T-helper 2 cell treated with Interferon-gamma antibody and Interleukin-4, amounts not matched to agents 5 μg/mL and 100 μg/mL, for 36 hours (primary cell): ENCODE results near the gene TMEM181.
A peak's percentile ranks its signal among the peaks of the same experiment; 100 is the strongest.
"Not testable (repeated sequence)": the region's sequence is repeated elsewhere in the genome, so short reads cannot be mapped to it uniquely, and the experiment has no call there.

Experiments
- DNase-seq: peaks from one replicate; pipeline ENCODE4 v3.0.0; 2021; ENCODE audit warnings: low spot score
- H3K27ac Mint-ChIP-seq: one replicate; pipeline ENCODE4 v1.8.0; 2021; ENCODE audit warnings: mild to moderate bottlenecking, mixed read lengths
- H3K27me3 Mint-ChIP-seq: one replicate; pipeline ENCODE4 v1.8.0; 2021; ENCODE audit warnings: low read depth, mixed read lengths
- H3K36me3 Mint-ChIP-seq: one replicate; pipeline ENCODE4 v1.8.0; 2021; ENCODE audit warnings: low read depth, mixed read lengths
- H3K4me1 Mint-ChIP-seq: one replicate; pipeline ENCODE4 v1.8.0; 2021; ENCODE audit warnings: low read depth, mixed read lengths
- H3K4me3 Mint-ChIP-seq: one replicate; pipeline ENCODE4 v1.8.0; 2022; ENCODE audit warnings: mild to moderate bottlenecking, moderate library complexity, mixed read lengths
- H3K9me3 Mint-ChIP-seq: one replicate; pipeline ENCODE4 v1.8.0; 2021; ENCODE audit warnings: mixed read lengths

TMEM181 gene

GRCh38 chr6:158524311-158524710 lies 35.6 kb upstream of the TMEM181 start:
- Mint-ChIP-seq H3K27me3 (peaks cover 47% of the 10 kb centered on the region), H3K9me3 (peaks cover 6% of the 10 kb centered on the region)

GRCh38 chr6:158527858-158528257 lies 32.0 kb upstream of the TMEM181 start:
- H3K36me3 Mint-ChIP-seq: not testable (repeated sequence)

More at GRCh38 chr6:158524311-158524710, 35.6 kb upstream of the TMEM181 start:
- DNase-seq: no peak
- Mint-ChIP-seq H3K27ac (no peak overlapping the region), H3K4me3 (no peak overlapping the region), H3K36me3 (no peaks in the 10 kb centered on the region), H3K4me1 (no peaks in the 10 kb centered on the region)

GRCh38 chr6:158528826-158529225 lies 31.1 kb upstream of the TMEM181 start:
- Mint-ChIP-seq H3K27ac (no peak overlapping the region), H3K4me3 (no peak overlapping the region), H3K36me3 (no peaks in the 10 kb centered on the region), H3K4me1 (no peaks in the 10 kb centered on the region), H3K9me3 (peaks cover 6% of the 10 kb centered on the region), H3K27me3 (peaks cover 39% of the 10 kb centered on the region)
- no peak for DNase-seq

More at GRCh38 chr6:158527858-158528257, 32.0 kb upstream of the TMEM181 start:
- H3K27me3 Mint-ChIP-seq: peaks cover 44% of the 10 kb centered on the region
- DNase-seq, H3K4me3 Mint-ChIP-seq, H3K9me3 Mint-ChIP-seq, H3K4me1 Mint-ChIP-seq, H3K27ac Mint-ChIP-seq: not testable (repeated sequence)

- no peak for DNase-seq
- no peaks in the 10 kb centered on the region for H3K4me1 Mint-ChIP-seq
- peaks cover 41% of the 10 kb centered on the region for H3K27me3 Mint-ChIP-seq
- no peak overlapping the region for H3K27ac Mint-ChIP-seq
- H3K4me3 Mint-ChIP-seq: no peak overlapping the region
- no peaks in the 10 kb centered on the region for H3K36me3 Mint-ChIP-seq
- H3K9me3 Mint-ChIP-seq: peaks cover 6% of the 10 kb centered on the region
These were observed 30.3 kb upstream of the TMEM181 start for GRCh38 chr6:158529629-158530028.

GRCh38 chr6:158531566-158531965 lies 28.3 kb upstream of the TMEM181 start:
- peaks cover 33% of the 10 kb centered on the region for H3K27me3 Mint-ChIP-seq
- no peak overlapping the region for H3K4me3 Mint-ChIP-seq
- peaks cover 3% of the 10 kb centered on the region for H3K4me1 Mint-ChIP-seq
- no peak overlapping the region for H3K27ac Mint-ChIP-seq
- peaks cover 6% of the 10 kb centered on the region for H3K9me3 Mint-ChIP-seq
- no peaks in the 10 kb centered on the region for H3K36me3 Mint-ChIP-seq
- no peak for DNase-seq

- no peak for DNase-seq
- Mint-ChIP-seq H3K4me1 (peaks cover 3% of the 10 kb centered on the region), H3K36me3 (no peaks in the 10 kb centered on the region), H3K4me3 (no peak overlapping the region), H3K9me3 (peaks cover 6% of the 10 kb centered on the region), H3K27me3 (peaks cover 29% of the 10 kb centered on the region), H3K27ac (no peak overlapping the region)
These were observed 27.9 kb upstream of the TMEM181 start for GRCh38 chr6:158531970-158532369.

GRCh38 chr6:158536084-158536890 lies 23.6 kb upstream of the TMEM181 start:
- no peaks in the 10 kb centered on the region for H3K36me3 Mint-ChIP-seq
- H3K4me1 Mint-ChIP-seq: peaks cover 3% of the 10 kb centered on the region
- H3K4me3 Mint-ChIP-seq: peak overlapping the region; percentile 72
- H3K9me3 Mint-ChIP-seq: no peaks in the 10 kb centered on the region
- peaks cover 43% of the 10 kb centered on the region for H3K27me3 Mint-ChIP-seq
- H3K27ac Mint-ChIP-seq: no peak overlapping the region
- DNase-seq: peak; percentile 67

GRCh38 chr6:158536891-158537798 lies 22.7 kb upstream of the TMEM181 start:
- DNase-seq: peak; percentile 30
- peak overlapping the region; percentile 50 for H3K4me3 Mint-ChIP-seq
- no peaks in the 10 kb centered on the region for H3K9me3 Mint-ChIP-seq
- no peak overlapping the region for H3K27ac Mint-ChIP-seq
- peaks cover 3% of the 10 kb centered on the region for H3K4me1 Mint-ChIP-seq
- no peaks in the 10 kb centered on the region for H3K36me3 Mint-ChIP-seq
- H3K27me3 Mint-ChIP-seq: peaks cover 47% of the 10 kb centered on the region

- Mint-ChIP-seq H3K4me3 (no peak overlapping the region), H3K9me3 (no peaks in the 10 kb centered on the region), H3K36me3 (no peaks in the 10 kb centered on the region), H3K27ac (no peak overlapping the region), H3K27me3 (peaks cover 49% of the 10 kb centered on the region), H3K4me1 (peaks cover 3% of the 10 kb centered on the region)
- DNase-seq: no peak
These were observed 21.1 kb upstream of the TMEM181 start for GRCh38 chr6:158538741-158539140.

- peaks cover 3% of the 10 kb centered on the region for H3K4me1 Mint-ChIP-seq
- no peaks in the 10 kb centered on the region for H3K9me3 Mint-ChIP-seq
- H3K27me3 Mint-ChIP-seq: peaks cover 46% of the 10 kb centered on the region
- no peak overlapping the region for H3K27ac Mint-ChIP-seq
- H3K36me3 Mint-ChIP-seq: no peaks in the 10 kb centered on the region
- no peak overlapping the region for H3K4me3 Mint-ChIP-seq
- no peak for DNase-seq
These were observed 20.5 kb upstream of the TMEM181 start for GRCh38 chr6:158539413-158539812.

- H3K9me3 Mint-ChIP-seq: no peaks in the 10 kb centered on the region
- H3K27ac Mint-ChIP-seq: no peak overlapping the region
- no peak for DNase-seq
- no peak overlapping the region for H3K4me3 Mint-ChIP-seq
- peaks cover 3% of the 10 kb centered on the region for H3K4me1 Mint-ChIP-seq
- peaks cover 46% of the 10 kb centered on the region for H3K27me3 Mint-ChIP-seq
- H3K36me3 Mint-ChIP-seq: no peaks in the 10 kb centered on the region
These were observed 20.0 kb upstream of the TMEM181 start for GRCh38 chr6:158539881-158540280.

- Mint-ChIP-seq H3K27me3 (peaks cover 34% of the 10 kb centered on the region), H3K36me3 (no peaks in the 10 kb centered on the region), H3K27ac (no peak overlapping the region), H3K4me1 (no peaks in the 10 kb centered on the region), H3K9me3 (no peaks in the 10 kb centered on the region), H3K4me3 (no peak overlapping the region)
- DNase-seq: no peak
These were observed 16.2 kb upstream of the TMEM181 start for GRCh38 chr6:158543606-158544185.

GRCh38 chr6:158544428-158544827 lies 15.5 kb upstream of the TMEM181 start:
- Mint-ChIP-seq H3K27me3 (peaks cover 27% of the 10 kb centered on the region), H3K36me3 (no peaks in the 10 kb centered on the region), H3K4me1 (no peaks in the 10 kb centered on the region), H3K9me3 (no peaks in the 10 kb centered on the region), H3K4me3 (no peak overlapping the region), H3K27ac (no peak overlapping the region)
- DNase-seq: no peak
